GM12801 (cell line): ENCODE data around the gene FTO.

ENCODE experiments used
- TF ChIP-seq, protein P1 (sequence below): IDR thresholded peaks from one replicate; pipeline ENCODE4 v1.5.1; 2011; ENCODE audit warnings: control low read depth; ENCODE audit not compliant: insufficient read length; ENCODE audit errors: extremely low read depth

Gene FTO

DNA sequence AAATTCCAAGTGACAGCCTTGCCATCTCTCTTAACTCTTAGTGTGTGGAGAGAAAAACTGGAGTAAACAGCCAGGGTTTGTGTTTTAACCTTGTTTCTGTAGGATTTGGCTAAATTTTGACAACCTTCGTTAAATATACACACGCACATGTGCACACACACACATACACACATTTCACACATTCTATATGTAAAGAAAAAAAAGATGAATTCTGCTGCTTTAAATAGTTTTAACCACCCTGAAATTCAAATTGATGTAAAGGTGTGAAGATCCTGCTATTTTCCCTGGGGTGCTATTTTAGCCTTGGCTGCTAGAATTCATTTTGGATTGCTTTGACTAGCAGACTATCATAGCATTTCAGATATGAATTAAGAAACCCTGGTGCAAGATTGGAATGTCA, 191.9 kb downstream of the FTO start:
- TF ChIP-seq, protein P1, sequence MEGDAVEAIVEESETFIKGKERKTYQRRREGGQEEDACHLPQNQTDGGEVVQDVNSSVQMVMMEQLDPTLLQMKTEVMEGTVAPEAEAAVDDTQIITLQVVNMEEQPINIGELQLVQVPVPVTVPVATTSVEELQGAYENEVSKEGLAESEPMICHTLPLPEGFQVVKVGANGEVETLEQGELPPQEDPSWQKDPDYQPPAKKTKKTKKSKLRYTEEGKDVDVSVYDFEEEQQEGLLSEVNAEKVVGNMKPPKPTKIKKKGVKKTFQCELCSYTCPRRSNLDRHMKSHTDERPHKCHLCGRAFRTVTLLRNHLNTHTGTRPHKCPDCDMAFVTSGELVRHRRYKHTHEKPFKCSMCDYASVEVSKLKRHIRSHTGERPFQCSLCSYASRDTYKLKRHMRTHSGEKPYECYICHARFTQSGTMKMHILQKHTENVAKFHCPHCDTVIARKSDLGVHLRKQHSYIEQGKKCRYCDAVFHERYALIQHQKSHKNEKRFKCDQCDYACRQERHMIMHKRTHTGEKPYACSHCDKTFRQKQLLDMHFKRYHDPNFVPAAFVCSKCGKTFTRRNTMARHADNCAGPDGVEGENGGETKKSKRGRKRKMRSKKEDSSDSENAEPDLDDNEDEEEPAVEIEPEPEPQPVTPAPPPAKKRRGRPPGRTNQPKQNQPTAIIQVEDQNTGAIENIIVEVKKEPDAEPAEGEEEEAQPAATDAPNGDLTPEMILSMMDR, result no peak

DNA sequence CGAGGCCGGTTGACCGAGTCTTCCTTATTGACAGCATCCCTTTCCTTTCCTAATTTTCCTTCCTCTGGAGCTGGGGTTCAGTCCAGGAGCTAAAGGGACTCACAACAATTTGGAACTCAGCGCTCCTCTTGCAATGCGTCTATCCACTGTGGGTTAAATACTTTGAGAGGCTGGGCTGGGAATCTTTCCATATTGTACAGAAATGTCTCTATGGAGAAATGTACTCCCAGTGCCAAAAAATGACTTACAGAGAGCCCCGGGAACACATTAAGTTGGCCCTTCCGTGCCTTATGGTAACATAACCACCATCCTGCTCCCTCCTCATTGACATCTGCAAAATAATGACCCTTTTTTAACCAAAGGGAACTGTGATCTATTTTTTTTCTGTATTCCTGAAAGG, 192.8 kb downstream of the FTO start:
- TF ChIP-seq, protein P1, result no peak

DNA sequence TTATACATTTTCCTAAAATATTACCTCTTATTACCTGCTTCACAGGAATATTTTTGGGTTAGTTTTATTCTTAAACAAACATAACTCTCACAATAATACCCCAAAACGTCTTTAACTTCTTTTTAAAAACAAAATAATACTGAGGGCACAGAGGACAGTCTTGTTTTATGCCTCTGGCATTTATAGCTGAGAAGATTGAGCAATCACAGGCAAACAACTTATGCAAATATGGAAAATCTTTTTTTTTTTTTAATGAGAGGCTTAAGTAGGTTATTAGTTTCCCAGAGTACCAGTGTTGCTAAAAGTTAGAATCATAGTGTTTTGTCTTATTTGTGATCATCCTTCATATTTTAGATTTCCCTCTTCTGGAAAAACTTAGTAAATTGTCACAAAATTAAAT, 195.0 kb downstream of the FTO start:
- TF ChIP-seq, protein P1, result no peak

DNA sequence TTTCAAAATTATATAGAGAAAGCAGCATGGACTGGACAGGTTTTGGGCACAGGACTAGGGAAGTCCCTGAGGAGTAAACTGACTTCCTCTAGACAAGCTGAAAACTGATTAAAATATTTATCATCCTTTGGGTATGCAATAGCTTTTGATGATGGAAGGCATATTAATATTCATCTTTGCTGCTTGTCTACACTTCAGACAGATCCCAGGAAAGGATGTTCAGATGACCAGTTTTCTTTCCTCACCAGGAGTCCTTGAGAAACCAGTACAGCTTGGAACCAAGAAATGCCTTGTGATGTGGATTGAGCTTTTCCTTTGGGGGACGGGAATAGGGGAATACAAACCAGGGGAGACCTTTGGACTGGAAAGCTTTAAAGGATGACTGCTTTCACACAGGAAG, 195.5 kb downstream of the FTO start:
- TF ChIP-seq, protein P1, result no peak

DNA sequence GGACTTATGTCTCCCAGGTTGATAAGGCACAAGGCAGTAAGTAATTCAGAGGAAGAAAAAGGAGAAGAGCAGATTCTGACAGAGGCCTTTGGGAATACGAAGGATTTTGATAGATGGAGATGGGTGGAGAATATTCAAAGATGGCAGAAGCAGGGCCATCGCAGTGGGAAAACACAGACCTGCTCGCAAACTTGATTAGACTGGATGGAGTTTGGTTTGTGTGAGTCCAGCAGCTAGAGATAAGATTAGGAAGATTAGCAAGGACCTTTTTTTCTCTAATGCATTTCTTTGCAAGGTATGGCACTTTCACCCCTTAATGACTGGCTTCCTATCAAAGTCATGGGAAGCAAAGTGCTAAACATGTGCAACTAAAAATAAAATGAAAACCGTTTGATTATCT, 196.7 kb downstream of the FTO start:
- TF ChIP-seq, protein P1, result no peak

DNA sequence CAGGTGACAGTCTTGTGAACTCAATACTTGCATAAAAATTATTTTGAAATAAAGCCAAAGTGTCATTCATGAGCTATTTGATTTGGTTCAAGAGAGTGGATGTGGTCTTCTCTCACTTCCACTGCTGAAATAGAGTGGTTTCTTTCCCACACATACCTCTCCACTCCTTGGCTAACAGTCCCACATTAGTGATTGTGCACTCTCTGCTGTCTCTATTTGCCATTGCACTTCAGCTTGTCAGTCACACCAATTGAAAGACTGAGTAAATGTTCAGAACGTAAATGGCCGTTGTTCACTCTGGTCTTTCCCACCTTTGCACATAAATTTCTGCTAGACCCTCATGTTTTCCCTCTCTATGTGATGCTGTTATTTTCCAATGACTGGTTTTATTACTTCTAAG, 197.5 kb downstream of the FTO start:
- TF ChIP-seq, protein P1, result no peak

DNA sequence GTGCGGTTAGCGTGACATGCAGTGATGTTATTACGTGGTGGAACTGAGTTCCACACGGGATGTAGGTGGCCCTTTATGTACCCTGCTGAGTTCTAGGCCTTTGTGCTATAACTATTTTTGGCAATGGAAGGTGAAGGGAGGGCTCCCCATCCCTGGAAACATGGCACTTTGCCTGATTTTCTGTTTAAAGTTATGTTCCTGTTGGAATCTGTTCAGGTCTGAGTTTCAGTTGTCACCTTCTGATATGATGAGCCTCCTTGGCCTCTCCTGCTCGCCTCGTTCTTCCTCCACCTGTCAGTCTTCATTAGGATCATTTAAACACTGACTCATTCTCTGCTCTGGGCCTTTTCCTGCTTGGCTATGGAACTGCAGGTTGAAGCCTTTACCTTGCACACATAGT, 200.6 kb downstream of the FTO start:
- TF ChIP-seq, protein P1, result no peak

DNA sequence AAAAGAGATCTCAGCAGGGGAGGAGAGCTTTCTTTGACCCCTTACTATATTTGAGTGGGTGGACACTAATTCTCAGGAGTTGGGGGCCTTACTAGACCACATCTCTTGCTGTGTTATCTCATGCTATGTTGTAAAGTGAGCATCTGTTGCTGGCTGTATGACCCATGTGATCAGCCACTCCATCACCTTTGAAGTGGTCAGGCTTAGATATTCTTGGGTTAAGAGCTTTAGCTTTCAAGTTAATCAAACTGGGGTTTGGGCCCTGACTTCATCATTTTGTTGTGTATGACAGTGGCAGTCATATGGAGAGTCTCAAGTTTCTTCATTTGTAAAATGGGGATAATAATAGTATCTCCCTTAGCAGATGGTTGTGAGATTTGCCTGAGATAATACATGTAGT, 201.1 kb downstream of the FTO start:
- TF ChIP-seq, protein P1, result no peak
